Adipose tissue (tissue), 3 donors: ENCODE results near the gene SLC35F2. TPM values are rescaled to one million over a fixed set of nuclear protein-coding genes. Genes with fewer than 3 reads are reported as not detected.

Experiments
- H3K27ac ChIP-seq: one replicate; pipeline ENCODE4 v1.5.1; 2013; ENCODE audit warnings: low read depth, low read length
- WGBS, 3 donors: extraction: QIAGEN DNeasy Blood & Tissue Kit; methylation state at CpG; one replicate each; pipeline ENCODE4 v1.1.7; 2013; 5-methylcytosine and 5-hydroxymethylcytosine counted together
- polyA plus RNA-seq, 3 donors: library from polyadenylated mRNA; stranded (reverse); fragments of 200-250 nt; gene quantifications; one replicate each; pipeline ENCODE4 v1.2.3, GENCODE V29; 2013
- donor health status: healthy with polysubstance abuse.
- donor health status: Bipolar disorder and iron deficiency.
- donor health status: healthy.

SLC35F2 gene
- polyA plus RNA-seq, 3 donors: 2.8 to 4.0 (median 3.4) TPM

DNA sequence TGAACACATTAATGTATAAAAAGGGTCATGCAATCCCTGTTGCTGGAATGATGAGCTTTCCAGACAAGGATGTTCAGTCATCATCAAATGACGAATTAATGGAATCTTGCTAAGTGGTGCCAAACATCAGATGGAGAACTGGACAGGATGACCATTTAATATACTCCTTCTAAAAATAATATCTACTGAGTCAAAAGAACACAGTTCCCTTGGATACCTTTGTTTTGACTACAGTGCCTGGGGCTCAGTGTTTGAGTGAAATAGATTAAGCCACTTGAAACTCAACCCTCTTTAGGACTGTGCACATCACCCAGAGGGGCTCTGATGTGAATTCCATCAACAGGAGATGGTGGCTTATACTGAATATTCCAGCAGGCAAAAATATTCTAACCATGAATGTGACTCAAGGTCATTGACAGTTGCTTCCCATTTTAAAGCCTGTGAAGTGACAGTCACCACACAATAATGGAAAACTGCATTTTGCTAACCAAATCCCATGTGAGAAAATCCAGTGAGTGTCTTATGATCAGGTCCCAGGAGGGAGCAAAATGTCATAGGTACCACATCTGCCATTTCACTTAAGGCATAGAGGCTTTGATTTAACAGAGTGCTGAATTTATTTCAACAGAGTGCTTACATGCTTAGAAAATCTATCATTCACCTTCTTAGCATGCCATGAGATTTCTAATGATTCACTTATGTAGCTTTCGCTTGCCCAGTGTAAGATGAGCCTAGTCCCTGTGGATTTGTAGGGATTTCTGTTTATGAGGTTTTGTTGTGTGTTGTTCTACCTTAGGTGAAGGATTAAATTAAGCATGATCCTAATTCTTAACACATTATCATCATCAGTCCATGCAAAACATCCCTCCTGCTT lies 105.4 kb downstream of the SLC35F2 start:
- 40 to 61% (median 52%) methylated on average over 2 of the region's 2 CpGs for WGBS, 3 donors
- H3K27ac ChIP-seq: no peak overlapping the region

- WGBS, 3 donors: 53 to 63% (median 55%) methylated on average over 5 of the region's 5 CpGs
- no peak overlapping the region for H3K27ac ChIP-seq
These were observed 106.1 kb downstream of the SLC35F2 start for GRCh38 chr11:107752508-107752907.

- WGBS, 3 donors: 80 to 90% (median 89%) methylated on average over 9 of the region's 9 CpGs
- H3K27ac ChIP-seq: no peak overlapping the region
These were observed 107.5 kb downstream of the SLC35F2 start for GRCh38 chr11:107751082-107751481.

GRCh38 chr11:107750313-107750712 lies 108.3 kb downstream of the SLC35F2 start:
- 84 to 91% (median 86%) methylated on average over 15 of the region's 15 CpGs for WGBS, 3 donors
- H3K27ac ChIP-seq: no peak overlapping the region

DNA sequence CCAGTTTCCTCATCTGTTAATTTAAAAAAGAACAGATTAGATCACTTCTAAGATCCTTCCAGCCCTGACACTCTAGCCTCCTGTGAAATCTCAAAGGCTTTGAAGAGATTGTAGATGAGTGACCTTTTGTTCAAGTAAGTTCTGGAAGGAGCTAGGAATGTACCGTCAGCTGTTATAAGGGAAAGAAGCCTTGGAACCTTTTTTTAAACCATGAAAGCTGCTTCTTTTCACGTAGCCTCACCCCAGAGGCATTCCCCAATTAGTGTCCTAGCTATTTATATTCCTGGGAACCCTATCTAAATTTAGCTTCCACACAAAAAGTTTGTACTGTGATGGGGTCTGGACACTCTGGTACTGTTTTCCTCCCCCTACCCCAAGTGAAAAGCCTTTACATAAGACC lies 111.0 kb downstream of the SLC35F2 start:
- 34 to 44% (median 39%) methylated on average over 2 of the region's 2 CpGs for WGBS, 3 donors
- H3K27ac ChIP-seq: no peak overlapping the region

GRCh38 chr11:107744736-107745135 lies 113.9 kb downstream of the SLC35F2 start:
- H3K27ac ChIP-seq: no peak overlapping the region
- WGBS, 3 donors: 70 to 81% (median 80%) methylated on average over 3 of the region's 3 CpGs

DNA sequence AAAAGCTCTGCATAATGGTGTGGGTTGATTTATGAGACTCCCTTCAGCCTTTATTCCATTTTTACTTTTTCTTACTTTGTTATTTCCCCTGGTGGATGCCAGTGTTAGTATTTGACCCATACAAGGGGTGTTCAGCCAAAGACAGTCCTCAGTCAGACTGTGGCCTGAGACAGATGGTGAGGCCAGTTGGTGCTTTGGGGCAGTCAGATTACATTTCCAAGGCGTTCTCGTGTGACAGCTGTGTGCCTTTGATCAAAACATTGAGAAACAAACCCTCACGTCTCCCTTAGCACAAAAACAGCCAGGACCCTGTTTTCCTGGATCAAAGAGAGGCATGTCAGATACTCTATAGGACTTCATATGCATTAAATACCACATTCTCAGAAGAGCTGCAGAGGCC lies 115.4 kb downstream of the SLC35F2 start:
- WGBS, 3 donors: 33 to 46% (median 45%) methylated on average over 3 of the region's 3 CpGs

GRCh38 chr11:107741044-107741823 lies 117.4 kb downstream of the SLC35F2 start:
- 47 to 51% (median 51%) methylated on average over 7 of the region's 7 CpGs for WGBS, 3 donors
- no peak overlapping the region for H3K27ac ChIP-seq

More for the DNA sequence above, 115.4 kb downstream of the SLC35F2 start:
- H3K27ac ChIP-seq: no peak overlapping the region

Other genes starting within 250 kb of the SLC35F2 start
- 1 to 10 TPM in 1 of 3 donors, under 1 TPM in 1, not detected in 1; 0.90 to 1.2 TPM for gene SLN, start 146.7 kb downstream of the SLC35F2 start, polyA plus RNA-seq
- gene RAB39A, start 69.7 kb upstream of the SLC35F2 start, polyA plus RNA-seq: under 1 TPM; 0.13 to 0.48 (median 0.45) TPM
- 1 to 10 TPM; 3.9 to 9.6 (median 6.5) TPM for gene CUL5, start 150.1 kb upstream of the SLC35F2 start, polyA plus RNA-seq